GM18517 (cell line): ENCODE measurements around the gene ZBTB17.
"Not testable (repeated sequence)": the region's sequence is repeated elsewhere in the genome, so short reads cannot be mapped to it uniquely, and the experiment has no call there.

ENCODE experiments used
- ATAC-seq: cut with Tn5 transposase; IDR thresholded peaks from one replicate; pipeline ENCODE4 v1.9.1; 2021; ENCODE audit warnings: mild to moderate bottlenecking, moderate library complexity; ENCODE audit not compliant: unreplicated experiment

Gene ZBTB17

DNA sequence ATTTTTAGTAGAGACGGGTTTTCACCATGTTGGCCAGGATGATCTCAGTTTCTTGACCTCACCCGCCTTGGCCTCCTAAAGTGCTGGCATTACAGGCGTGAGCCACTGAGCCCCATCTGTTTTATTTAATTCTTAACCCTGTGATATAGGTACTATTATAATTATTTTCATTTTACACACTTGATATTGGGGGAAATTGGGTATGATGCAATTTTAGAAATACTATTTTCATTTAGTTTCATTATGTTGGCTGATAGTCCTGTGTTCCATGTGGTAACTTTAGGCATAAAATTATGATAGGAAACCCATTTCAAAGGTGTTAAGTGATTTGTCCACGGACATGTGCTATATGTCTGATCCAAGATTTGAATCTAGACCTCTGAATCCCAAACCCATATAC is 67.3 kb downstream of the ZBTB17 start:
- no peak for ATAC-seq

- ATAC-seq = no peak
These were observed 73.0 kb downstream of the ZBTB17 start for GRCh38 chr1:15902882-15903281.

- no peak for ATAC-seq
These were observed 75.1 kb downstream of the ZBTB17 start for GRCh38 chr1:15900662-15901279.

- no peak for ATAC-seq
These were observed 76.6 kb downstream of the ZBTB17 start for GRCh38 chr1:15899266-15899665.

DNA sequence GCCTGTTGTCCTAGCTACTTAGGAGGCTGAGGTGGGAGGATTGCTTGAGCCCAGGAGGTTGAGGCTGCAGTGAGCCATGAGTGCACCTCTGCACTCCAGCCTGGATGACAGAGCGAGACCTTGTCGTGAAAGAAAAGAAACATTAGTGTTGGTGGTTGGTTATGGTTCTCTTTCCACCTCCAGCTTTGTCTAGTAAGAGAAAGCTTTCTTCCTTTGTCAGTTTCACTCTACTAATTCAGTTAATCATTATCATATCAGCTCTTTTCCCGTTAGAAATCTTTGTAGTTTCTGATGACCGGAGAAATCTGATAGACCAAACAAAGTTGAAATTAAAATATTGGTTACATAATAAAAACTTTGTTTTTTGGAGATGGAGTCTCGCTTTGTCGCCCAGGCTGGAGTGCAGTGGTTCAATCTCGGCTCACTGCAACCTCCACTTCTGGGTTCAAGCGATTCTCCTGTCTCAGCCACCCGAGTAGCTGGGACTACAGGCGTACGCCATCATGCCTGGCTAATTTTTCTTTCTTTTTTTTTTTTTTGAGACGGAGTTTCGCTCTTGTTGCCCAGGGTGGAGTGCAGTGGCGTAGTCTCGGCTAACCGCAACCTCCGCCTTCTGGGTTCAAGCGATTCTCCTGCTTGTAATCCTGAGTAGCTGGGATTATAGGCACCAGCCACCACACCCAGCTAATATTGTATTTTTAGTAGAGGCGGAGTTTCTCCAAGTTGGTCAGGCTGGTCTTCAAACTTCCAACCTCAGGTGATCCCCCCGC is 78.9 kb downstream of the ZBTB17 start:
- not testable (repeated sequence) for ATAC-seq

GRCh38 chr1:15895233-15895632 is 80.7 kb downstream of the ZBTB17 start:
- ATAC-seq = no peak

- not testable (repeated sequence) for ATAC-seq
These were observed 82.9 kb downstream of the ZBTB17 start for GRCh38 chr1:15892857-15893599.
